Activated T-cell treated with anti-CD3 and anti-CD28 coated beads for 48 hours (primary cell): ENCODE data around the gene SETD1A.

Source experiments
- DNase-seq: peaks from one replicate; pipeline ENCODE4 v3.0.0-alpha.2; 2020; ENCODE audit warnings: low read depth

SETD1A gene

DNA sequence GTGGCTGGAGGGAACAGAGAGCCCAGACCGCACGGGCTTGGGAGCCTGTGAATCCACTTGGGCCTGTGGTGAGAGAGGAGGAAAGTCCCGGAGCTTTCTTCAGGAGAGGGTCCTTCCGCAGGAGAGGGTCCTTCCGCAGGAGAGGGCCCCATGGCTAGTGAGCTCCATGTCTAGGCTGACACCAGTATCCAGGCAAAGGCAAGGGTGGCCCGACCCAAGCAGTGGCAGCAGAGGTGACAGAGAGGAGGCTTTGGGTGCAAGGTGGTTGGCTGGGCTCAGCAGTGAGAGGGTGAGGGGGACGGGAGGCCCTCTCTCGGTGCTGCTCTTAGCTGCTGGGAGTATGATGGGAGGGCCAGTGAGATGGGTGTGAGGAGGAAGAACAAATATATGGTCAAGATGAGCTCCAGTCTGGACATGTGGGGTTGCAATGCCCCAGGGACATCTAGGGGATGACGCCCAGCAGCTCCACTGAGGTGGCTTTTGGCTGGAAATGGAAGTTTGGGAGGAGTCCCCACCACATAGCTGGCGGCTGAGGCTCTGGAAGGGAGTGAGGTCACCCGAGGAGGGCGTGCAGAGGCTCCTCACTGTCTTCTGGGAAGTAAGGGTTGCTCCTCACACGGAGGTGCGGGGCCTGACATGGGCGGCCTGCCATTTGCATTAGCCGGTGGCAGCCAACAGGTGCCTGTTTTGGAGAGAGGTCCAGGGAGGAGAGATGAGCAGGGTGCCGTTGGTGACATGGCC is 25.2 kb downstream of the SETD1A start:
- DNase-seq: no peak

DNA sequence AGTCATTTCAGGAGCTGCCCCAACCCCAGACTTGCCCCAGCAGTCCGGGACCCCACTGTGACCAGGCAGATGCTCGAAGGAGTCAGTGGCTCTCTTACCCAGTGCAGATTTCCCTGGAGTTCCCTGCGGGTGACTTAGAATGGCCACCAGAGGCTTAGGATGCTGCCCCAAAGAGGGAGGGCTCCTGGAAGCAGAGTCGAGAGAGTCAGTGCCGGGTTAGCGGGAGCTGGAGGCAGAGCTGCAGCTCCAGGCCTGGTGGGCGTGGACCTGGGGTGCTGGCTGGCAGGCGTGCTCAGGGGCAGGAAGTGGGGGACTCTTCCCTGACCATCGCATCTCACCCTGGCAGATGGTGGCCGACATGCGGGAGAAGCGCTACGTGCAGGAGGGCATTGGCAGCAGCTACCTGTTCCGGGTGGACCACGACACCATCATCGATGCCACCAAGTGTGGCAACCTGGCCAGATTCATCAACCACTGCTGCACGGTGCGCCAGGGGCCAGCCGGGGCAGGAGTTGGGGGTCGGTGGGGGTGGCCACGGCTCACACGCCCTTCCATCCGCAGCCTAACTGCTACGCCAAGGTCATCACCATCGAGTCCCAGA is 25.8 kb downstream of the SETD1A start:
- DNase-seq: no peak

DNA sequence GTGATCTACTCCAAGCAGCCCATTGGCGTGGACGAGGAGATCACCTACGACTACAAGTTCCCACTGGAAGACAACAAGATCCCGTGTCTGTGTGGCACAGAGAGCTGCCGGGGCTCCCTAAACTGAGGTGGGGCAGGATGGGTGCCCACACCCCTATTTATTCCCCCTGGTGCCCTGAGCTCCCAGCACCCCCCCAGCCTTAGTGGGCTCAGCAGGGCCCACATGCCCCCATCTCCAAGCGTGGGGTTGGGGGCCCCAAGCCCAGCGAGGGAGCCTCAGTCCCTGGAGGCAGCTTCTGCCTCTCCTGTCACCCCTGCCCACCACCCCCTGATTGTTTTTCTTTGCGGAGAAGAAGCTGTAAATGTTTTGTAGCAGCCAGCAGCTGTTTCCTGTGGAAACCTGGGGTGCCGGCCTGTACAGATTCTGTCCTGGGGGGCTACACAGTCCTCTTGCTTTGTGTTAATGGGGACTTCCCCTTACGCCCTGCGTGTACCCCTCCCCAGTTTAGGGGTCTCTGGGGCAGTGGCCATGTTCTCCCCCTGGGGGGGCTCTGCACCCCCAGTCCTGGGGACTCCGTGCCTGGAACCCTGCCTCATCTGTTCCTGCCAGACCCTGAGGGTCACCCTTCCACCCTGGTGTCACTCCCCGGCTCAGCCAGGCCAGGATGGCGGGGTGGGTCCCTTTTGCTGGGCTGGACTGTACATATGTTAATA is 26.5 kb downstream of the SETD1A start:
- no peak for DNase-seq

DNA sequence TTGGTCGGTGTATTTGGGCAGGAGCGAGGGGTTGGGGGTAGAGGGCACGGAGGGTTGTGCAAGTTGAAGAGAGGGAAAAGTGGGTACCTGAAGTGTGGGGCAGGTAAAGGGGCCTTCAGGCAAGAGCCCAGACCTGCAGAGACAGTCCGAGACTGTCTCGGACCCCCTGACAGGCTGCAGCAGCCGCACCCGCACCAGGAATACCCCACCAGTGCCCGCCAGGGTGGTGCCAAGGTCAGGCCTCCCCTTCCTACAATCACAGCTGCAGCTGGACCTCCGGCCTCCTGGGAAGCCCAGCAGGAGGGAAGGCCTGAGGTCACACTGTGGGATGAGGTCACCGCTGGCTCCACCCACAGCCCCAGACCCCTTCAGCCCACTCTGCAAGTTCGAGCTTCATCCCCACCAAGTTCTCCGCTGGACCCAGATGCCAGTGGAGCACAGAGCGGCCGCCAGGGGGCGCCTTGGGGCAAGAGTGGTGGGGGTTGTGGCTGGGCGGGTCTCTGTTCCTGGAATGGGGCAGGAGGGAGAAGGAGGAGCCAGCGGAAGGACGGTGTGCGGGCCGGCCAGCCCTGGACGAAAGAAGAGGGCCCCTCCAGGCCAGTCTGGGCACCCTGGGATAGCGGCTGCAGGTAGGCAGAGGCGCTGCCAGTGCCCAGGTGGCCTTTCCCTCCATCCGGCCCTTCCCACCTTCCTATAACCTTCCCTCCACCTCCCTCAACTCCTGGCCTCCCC is 27.3 kb downstream of the SETD1A start, which contains the start of gene HSD3B7:
HSD3B7 (plus strand) TSS at position 539 of the 732 bp plus-strand sequence. CDS start 452 bp downstream, outside the sequence.
- peak; percentile 77 for DNase-seq

DNA sequence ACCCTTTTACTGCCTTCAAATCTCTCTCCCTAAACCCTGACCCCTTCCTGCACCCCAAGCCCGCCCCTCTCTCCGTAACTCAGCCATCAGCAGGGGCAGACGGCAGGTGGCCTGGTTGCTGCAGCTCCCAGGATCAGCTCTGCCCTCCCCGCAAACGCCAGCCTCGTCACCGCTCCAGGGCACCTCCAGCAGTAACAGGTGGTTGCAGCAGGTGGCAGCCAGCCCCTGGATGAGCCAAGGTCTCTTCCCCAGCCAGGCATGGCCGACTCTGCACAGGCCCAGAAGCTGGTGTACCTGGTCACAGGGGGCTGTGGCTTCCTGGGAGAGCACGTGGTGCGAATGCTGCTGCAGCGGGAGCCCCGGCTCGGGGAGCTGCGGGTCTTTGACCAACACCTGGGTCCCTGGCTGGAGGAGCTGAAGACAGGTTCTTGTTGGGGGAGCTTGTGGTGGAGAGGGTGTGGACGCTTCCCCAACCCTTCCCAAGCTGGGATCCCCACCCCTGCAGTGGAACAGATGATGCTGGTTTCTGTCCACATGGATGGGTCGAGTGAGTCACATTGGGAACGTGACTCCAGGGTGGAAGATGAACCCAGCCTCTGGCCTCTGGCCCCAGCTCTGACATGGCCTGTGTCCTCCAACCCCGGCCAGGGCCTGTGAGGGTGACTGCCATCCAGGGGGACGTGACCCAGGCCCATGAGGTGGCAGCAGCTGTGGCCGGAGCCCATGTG is 28.0 kb downstream of the SETD1A start:
- no peak for DNase-seq

DNA sequence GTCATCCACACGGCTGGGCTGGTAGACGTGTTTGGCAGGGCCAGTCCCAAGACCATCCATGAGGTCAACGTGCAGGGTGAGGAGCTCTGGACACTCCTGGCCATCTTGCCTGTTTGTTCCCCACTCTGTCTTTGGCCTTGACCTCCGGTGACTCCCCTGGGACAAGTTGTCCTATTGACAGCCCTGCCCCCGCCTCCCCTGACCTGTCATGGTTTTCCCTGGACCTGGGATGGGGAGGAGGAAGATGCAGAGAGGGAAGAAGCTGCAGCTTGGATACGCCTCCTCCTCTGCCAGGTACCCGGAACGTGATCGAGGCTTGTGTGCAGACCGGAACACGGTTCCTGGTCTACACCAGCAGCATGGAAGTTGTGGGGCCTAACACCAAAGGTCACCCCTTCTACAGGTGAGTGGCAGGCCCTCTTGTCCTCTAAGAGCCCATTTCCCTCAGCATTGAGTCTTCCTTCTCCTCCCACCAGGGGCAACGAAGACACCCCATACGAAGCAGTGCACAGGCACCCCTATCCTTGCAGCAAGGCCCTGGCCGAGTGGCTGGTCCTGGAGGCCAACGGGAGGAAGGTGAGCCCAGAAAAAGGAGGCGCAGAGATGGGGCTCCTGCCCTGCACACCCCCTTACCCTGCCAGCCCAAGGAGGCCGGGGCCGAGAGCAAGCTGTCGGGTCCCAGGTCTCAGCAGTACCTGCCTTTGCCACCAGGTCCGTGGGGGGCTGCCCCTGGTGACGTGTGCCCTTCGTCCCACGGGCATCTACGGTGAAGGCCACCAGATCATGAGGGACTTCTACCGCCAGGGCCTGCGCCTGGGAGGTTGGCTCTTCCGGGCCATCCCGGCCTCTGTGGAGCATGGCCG is 28.8 kb downstream of the SETD1A start:
- DNase-seq: no peak

DNA sequence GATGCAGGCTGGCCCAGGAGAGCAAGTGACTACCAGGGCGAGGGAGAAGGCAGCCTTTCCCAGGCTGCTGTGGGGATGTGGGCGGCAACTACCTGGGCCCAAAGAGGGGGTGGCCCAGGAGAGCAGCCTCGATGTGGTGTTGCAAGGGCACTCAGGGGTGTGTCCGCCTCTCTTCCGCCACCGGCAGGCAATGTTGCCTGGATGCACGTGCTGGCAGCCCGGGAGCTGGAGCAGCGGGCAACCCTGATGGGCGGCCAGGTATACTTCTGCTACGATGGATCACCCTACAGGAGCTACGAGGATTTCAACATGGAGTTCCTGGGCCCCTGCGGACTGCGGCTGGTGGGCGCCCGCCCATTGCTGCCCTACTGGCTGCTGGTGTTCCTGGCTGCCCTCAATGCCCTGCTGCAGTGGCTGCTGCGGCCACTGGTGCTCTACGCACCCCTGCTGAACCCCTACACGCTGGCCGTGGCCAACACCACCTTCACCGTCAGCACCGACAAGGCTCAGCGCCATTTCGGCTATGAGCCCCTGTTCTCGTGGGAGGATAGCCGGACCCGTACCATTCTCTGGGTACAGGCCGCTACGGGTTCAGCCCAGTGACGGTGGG is 30.1 kb downstream of the SETD1A start:
- DNase-seq: no peak

DNA sequence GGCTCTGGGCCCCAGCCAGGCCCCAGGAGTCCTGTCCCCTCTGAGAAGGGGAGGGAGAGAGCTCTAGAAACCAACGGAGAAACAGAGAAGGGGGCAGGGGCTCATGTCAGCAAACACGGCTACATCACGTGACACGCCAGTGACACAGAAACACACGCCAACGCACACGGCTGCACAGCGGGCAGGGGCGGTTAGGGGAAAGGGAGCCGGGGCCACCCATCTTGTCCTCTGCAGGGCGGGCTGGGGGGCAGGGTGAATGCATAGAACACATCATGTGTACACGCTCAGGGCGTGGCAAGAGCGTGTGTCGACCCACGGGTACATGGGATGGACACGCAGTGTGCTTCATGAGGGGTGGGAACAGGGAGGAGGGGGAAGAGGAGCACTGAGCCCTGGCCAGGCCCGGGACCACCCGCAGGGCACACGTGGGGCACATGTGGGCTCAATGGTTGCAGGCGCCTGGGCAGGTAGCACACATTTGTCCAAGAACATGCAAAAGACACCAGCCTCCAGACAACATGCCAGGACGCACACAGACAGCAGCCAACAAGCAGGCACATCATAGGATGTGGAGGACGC is 32.0 kb downstream of the SETD1A start:
- DNase-seq: no peak

DNA sequence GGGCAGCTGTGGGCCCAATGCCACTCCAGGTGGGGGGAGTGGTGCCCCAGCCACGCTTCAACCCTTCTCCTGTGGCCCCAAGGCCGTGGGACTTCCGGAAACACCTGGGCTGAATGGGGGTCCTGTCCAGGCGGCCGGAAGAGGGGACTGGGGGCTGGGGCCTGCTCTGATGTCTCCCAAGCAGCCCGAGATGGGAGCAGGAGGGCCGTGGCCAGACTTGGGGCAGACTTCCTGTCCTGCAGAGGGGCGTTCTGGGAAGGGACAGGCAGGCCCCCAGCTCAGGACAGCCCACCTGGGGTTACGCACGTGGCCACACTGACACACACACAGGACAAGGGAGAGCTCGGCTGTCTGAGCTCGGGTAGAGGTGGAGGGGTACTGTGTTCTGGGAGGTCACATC is 32.6 kb downstream of the SETD1A start:
- no peak for DNase-seq

DNA sequence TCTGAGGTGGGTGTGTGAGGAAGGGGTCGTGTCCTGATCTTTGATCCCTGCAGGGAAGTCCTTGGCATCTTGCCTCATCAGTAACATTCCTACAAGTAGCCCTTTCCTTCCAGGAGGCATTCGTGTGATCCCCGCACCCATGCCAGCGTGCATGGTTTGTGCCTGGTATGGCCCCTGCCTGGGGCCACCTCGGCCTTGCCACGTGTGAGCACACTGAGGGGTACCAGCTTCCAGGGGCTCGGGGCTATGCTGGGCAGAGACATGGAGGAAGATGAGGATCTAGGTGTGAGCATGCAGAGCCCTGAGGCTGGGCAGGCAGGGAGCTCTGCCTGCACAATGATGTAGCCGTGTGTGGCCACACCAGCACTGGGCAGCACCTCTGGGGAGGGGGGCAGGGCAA is 33.5 kb downstream of the SETD1A start:
- no peak for DNase-seq

DNA sequence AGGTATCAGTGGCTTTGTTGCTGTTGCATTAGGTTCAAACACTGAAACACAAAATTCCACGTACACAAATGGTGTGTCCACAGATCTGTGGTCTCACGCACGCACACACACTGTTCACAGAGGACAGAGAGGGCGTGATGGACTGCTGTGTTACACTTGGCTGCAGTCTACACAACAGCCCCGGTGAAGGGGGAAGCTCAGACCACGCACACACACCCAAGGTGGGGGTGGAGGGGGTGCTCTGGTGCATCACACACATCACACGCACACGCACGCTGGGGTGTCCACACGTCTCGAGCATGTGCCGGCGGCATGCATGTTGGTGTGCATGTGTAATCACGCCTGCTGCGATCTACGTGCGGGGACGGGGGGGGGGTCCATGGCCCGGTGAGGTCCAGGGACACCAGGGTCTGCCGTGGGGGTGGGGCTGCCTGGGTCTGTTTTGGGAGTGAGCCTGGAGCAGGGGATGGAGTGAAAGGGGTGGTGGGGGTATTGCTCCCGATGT is 34.8 kb downstream of the SETD1A start:
- no peak for DNase-seq

DNA sequence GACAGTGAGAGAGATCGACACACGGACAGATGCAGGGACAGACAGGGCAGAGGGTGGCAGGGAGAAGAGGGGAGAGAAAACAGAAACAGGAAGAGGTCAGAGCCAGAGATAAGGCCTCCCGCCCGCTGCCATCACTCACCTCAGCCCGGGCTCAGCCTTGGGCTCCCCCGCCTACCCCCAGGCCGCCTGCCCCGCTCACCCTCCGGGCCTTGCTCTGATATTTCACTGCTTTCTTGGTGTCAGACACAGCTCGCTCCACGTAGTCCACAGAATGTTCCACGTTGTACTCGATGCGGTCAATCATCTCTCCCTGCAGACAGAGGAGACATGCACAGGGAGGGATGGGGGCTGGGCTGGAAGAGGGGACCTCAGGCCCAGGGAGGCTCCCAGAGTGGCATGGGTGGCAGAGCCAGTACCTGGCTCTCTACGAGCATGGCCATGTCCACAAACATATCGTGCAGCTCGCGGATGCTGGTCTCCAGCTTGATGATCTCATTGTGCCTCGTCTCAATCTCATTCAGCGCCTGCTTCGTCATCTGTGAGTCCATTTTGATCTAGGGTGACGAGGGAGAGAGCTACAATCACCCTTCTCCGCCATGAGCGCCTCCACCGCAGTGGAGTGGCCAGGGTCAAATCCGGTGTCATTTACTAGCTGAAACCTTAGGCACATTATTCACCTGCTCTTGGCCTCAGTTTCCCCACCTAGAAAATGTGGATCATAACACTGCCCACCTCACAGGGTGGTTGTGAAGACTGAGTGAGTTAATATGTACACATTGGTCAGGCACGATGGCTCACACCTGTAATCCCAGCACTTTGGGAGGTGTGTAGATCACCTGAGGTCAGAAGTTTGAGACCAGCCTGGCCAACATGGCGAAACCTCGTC is 35.6 kb downstream of the SETD1A start:
- no peak for DNase-seq

DNA sequence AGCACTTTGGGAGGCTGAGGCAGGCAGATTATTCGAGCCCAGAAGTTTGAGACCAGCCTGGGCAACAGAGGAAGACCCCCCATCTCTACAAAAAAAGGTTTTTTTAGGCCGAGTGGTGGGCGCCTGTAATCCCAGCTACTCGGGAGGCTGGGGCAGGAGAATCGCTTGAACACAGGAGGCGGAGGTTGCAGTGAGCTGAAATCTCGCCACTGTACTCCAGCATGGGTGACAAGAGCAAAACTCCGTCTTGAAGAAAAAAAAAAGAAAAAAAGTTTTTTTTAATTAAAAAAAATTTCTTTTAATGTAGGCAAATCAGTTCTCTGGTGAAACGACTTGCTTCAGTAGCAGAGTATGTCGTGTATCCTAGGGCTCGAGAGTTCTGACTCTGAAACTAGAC is 38.4 kb downstream of the SETD1A start:
- DNase-seq: no peak

DNA sequence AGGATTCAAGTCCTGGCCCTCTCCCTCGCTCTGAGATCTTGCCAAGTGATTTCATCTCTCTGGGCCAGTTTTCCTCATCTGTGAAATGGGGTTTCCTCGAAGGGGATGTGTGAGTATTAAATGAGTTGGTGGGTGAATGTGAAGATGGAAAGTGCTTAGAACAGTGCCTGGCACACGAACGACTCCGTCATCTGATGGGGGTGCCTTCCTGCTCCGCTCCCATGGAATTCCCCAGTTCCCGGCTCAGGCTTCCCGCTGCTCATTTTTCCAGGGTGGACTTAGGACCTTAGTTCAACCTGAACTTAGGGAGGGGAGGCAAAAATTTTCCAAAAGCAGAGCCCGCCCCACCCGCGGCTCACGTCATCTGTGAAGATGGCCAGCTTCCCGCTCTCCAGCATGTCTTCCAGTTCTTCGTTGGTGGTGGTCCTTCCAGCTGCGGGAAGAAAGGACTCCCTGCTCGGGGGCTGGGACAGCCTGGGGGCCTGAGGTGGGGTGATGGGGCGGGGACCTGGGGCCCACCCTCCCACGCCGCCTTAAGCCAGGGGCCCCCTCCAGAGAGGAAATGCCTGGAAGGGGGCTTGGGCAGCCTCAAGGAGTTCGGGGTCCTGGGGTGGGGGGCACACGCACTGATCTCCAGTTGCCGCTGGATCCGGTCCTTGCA is 38.9 kb downstream of the SETD1A start:
- no peak for DNase-seq

DNA sequence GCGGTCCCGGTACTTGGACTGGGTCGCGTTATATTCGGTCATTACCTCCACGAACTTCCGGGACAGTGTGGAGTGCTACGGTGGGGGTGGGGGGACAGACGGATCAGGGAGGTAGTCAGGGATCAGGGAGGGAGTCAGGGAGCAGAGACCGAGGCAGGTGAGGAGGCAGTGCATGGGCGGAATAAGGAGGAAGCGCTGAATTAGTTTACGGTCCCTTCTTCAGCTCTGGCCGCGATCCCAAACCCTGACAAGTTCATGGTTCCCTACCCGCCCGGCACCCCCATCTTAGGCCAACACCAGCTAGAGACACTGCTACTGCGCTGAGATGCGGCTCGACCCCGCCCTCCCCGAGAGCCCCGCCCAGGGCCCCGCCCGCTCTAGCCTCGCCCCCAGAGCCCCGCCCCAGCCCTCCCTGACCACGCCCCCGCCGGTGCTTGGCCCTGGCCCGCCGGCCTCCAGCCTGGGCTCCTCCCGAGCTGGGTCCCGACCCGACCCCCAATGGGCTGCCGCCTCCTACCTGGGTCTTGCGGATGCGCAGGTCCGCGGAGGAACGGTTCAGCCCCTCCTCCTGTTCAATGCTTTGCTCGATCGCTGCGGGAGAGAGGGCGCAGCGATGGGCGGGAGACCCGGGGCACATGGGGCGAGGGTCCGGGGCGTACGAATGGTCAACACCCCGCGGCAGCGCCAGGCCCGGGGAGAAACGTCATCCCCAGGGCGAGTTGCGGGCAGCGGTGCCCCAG is 39.6 kb downstream of the SETD1A start:
- DNase-seq: peak; percentile 83

DNA sequence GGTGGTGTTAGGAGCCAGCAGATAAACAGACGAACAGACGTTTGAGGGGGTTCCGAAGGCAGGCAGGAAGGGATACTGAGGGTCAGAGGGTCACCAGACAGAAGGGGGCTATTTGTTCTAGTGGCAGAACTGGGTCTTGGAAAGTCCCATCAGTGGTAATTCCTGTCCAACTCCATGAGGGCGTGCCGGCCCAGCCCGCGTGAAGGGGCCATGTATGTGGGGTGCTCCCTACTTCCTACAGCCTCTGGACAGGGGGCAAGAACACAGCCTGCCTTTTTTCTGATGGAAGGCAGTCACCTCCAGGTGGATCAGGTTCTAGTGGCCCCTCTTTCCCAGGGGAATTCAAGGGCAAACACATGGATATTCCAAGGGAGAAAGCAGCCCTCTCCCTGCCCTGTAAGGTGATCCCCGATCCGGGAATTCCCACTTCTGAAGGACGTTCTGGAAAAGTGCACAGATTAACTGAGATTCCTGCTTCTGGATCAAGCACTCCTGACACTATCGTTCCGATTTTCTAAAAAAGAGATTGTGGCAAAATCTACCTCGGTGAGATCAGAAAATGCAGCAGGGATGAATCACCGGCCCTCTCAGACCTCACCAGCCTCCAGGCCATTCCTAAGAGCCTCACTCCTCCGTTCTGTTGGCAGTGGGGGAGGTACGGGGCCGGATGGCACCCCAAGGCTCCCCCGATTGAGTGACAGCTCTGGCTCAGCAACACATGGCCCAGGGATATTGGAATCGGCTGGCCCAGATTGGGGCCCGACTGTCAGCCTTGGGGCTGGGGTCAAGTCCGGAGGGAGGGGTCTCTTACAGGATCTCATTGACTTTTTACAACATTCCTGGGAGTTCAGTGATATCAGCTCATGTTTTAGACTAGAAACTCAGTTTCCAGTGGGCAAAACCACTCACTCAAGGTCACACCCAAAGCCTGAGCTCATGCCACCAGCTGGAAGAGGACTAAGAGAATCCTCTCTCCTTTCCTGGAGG is 40.5 kb downstream of the SETD1A start:
- DNase-seq: no peak
